Measurements from ENCODE around the gene PXDC1. TPM values are rescaled to one million over a fixed set of nuclear protein-coding genes. Genes with fewer than 3 reads are reported as not detected.

PXDC1 gene
- total RNA-seq, 2 donors from 2014 or later = 5.5 to 8.3 TPM

GRCh38 chr6:3714111-3714510, 37.4 kb downstream of the PXDC1 start:
- Mint-ChIP-seq H3K9me3 (no peaks in the 10 kb centered on the region), H3K4me1 (no peaks in the 10 kb centered on the region), H3K27me3 (no peaks in the 10 kb centered on the region), H3K27ac (no peak overlapping the region), H3K4me3 (no peak overlapping the region), H3K36me3 (ENCODE audit: low read depth) (no peaks in the 10 kb centered on the region)
- ATAC-seq (replicated peaks) = no peak

GRCh38 chr6:3712827-3713665, 38.5 kb downstream of the PXDC1 start:
- no peaks in the 10 kb centered on the region for H3K36me3 Mint-ChIP-seq (ENCODE audit: low read depth)
- H3K9me3 Mint-ChIP-seq = no peaks in the 10 kb centered on the region
- H3K4me1 Mint-ChIP-seq = no peaks in the 10 kb centered on the region
- no peak overlapping the region for H3K4me3 Mint-ChIP-seq
- H3K27me3 Mint-ChIP-seq = no peaks in the 10 kb centered on the region
- no peak for ATAC-seq (replicated peaks)
- no peak overlapping the region for H3K27ac Mint-ChIP-seq

GRCh38 chr6:3711776-3712175, 39.7 kb downstream of the PXDC1 start:
- ATAC-seq (replicated peaks) = no peak
- H3K27ac Mint-ChIP-seq = no peak overlapping the region

GRCh38 chr6:3710403-3710802, 41.1 kb downstream of the PXDC1 start:
- H3K4me1 Mint-ChIP-seq = no peaks in the 10 kb centered on the region
- ATAC-seq (replicated peaks) = no peak
- H3K27ac Mint-ChIP-seq = no peak overlapping the region
- no peak overlapping the region for H3K4me3 Mint-ChIP-seq
- no peaks in the 10 kb centered on the region for H3K9me3 Mint-ChIP-seq
- peaks cover 3% of the 10 kb centered on the region for H3K27me3 Mint-ChIP-seq
- H3K36me3 Mint-ChIP-seq (ENCODE audit: low read depth) = no peaks in the 10 kb centered on the region

More at GRCh38 chr6:3711776-3712175, 39.7 kb downstream of the PXDC1 start:
- no peak overlapping the region for H3K4me3 Mint-ChIP-seq
- H3K36me3 Mint-ChIP-seq (ENCODE audit: low read depth) = no peaks in the 10 kb centered on the region
- peaks cover 3% of the 10 kb centered on the region for H3K27me3 Mint-ChIP-seq
- no peaks in the 10 kb centered on the region for H3K4me1 Mint-ChIP-seq
- H3K9me3 Mint-ChIP-seq = no peaks in the 10 kb centered on the region

GRCh38 chr6:3708540-3708939, 43.0 kb downstream of the PXDC1 start:
- no peaks in the 10 kb centered on the region for H3K9me3 Mint-ChIP-seq
- no peak overlapping the region for H3K27ac Mint-ChIP-seq
- no peaks in the 10 kb centered on the region for H3K36me3 Mint-ChIP-seq (ENCODE audit: low read depth)
- ATAC-seq (replicated peaks) = no peak
- peaks cover 14% of the 10 kb centered on the region for H3K27me3 Mint-ChIP-seq
- H3K4me1 Mint-ChIP-seq = no peaks in the 10 kb centered on the region
- H3K4me3 Mint-ChIP-seq = no peak overlapping the region

- Mint-ChIP-seq H3K36me3 (ENCODE audit: low read depth) (no peaks in the 10 kb centered on the region), H3K27me3 (peaks cover 18% of the 10 kb centered on the region), H3K4me3 (no peak overlapping the region), H3K9me3 (no peaks in the 10 kb centered on the region), H3K4me1 (no peaks in the 10 kb centered on the region), H3K27ac (no peak overlapping the region)
- ATAC-seq (replicated peaks) = no peak
These were observed 43.6 kb downstream of the PXDC1 start for GRCh38 chr6:3707751-3708412.

GRCh38 chr6:3707024-3707423, 44.5 kb downstream of the PXDC1 start:
- Mint-ChIP-seq H3K9me3 (no peaks in the 10 kb centered on the region), H3K4me3 (no peak overlapping the region), H3K36me3 (ENCODE audit: low read depth) (no peaks in the 10 kb centered on the region), H3K4me1 (no peaks in the 10 kb centered on the region), H3K27me3 (peaks cover 22% of the 10 kb centered on the region), H3K27ac (no peak overlapping the region)
- no peak for ATAC-seq (replicated peaks)

- Mint-ChIP-seq H3K27me3 (peaks cover 22% of the 10 kb centered on the region), H3K4me3 (no peak overlapping the region), H3K36me3 (ENCODE audit: low read depth) (no peaks in the 10 kb centered on the region), H3K4me1 (no peaks in the 10 kb centered on the region), H3K9me3 (no peaks in the 10 kb centered on the region), H3K27ac (no peak overlapping the region)
- ATAC-seq (replicated peaks) = no peak
These were observed 45.0 kb downstream of the PXDC1 start for GRCh38 chr6:3706547-3706946.

GRCh38 chr6:3701631-3702030, 49.9 kb downstream of the PXDC1 start:
- Mint-ChIP-seq H3K36me3 (ENCODE audit: low read depth) (no peaks in the 10 kb centered on the region), H3K9me3 (peaks cover 11% of the 10 kb centered on the region), H3K27me3 (peaks cover 26% of the 10 kb centered on the region), H3K4me3 (no peak overlapping the region), H3K4me1 (no peaks in the 10 kb centered on the region), H3K27ac (no peak overlapping the region)
- ATAC-seq (replicated peaks) = no peak

GRCh38 chr6:3699231-3699630, 52.3 kb downstream of the PXDC1 start:
- ATAC-seq (replicated peaks) = no peak
- H3K36me3 Mint-ChIP-seq (ENCODE audit: low read depth) = no peaks in the 10 kb centered on the region
- H3K9me3 Mint-ChIP-seq = peaks cover 11% of the 10 kb centered on the region
- H3K27me3 Mint-ChIP-seq = peaks cover 23% of the 10 kb centered on the region
- no peaks in the 10 kb centered on the region for H3K4me1 Mint-ChIP-seq
- H3K4me3 Mint-ChIP-seq = no peak overlapping the region
- no peak overlapping the region for H3K27ac Mint-ChIP-seq

- Mint-ChIP-seq H3K27ac (no peak overlapping the region), H3K27me3 (peaks cover 19% of the 10 kb centered on the region), H3K4me1 (no peaks in the 10 kb centered on the region), H3K9me3 (peaks cover 11% of the 10 kb centered on the region), H3K36me3 (ENCODE audit: low read depth) (no peaks in the 10 kb centered on the region), H3K4me3 (no peak overlapping the region)
- ATAC-seq (replicated peaks) = no peak
These were observed 53.5 kb downstream of the PXDC1 start for GRCh38 chr6:3698021-3698420.

GRCh38 chr6:3697609-3698008, 53.9 kb downstream of the PXDC1 start:
- Mint-ChIP-seq H3K4me1 (no peaks in the 10 kb centered on the region), H3K27me3 (peaks cover 16% of the 10 kb centered on the region), H3K4me3 (no peak overlapping the region), H3K27ac (no peak overlapping the region), H3K9me3 (peaks cover 11% of the 10 kb centered on the region), H3K36me3 (ENCODE audit: low read depth) (no peaks in the 10 kb centered on the region)
- no peak for ATAC-seq (replicated peaks)

GRCh38 chr6:3696525-3697088, 54.9 kb downstream of the PXDC1 start:
- Mint-ChIP-seq H3K36me3 (ENCODE audit: low read depth) (no peaks in the 10 kb centered on the region), H3K27ac (no peak overlapping the region), H3K9me3 (peaks cover 11% of the 10 kb centered on the region), H3K4me1 (no peaks in the 10 kb centered on the region), H3K27me3 (peaks cover 14% of the 10 kb centered on the region), H3K4me3 (no peak overlapping the region)
- ATAC-seq (replicated peaks) = no peak

- Mint-ChIP-seq H3K27ac (no peak overlapping the region), H3K9me3 (peaks cover 11% of the 10 kb centered on the region), H3K4me1 (no peaks in the 10 kb centered on the region), H3K36me3 (ENCODE audit: low read depth) (no peaks in the 10 kb centered on the region), H3K27me3 (peaks cover 20% of the 10 kb centered on the region), H3K4me3 (no peak overlapping the region)
- no peak for ATAC-seq (replicated peaks)
These were observed 56.3 kb downstream of the PXDC1 start for GRCh38 chr6:3695065-3695817.
